IMR-90 (cell line): ENCODE data around the gene CCDC167. TPM values are rescaled to one million over a fixed set of nuclear protein-coding genes. Genes with fewer than 3 reads are reported as not detected.

Experiments
- ATAC-seq: fragments of 200-7000 bp; cut with Tn5 transposase; 2 replicates; pipeline ENCODE4 v1.9.1; 2020; ENCODE audit warnings: low read depth, mild to moderate bottlenecking, moderate library complexity
- BruUV-seq: library from RNA; stranded (reverse); fragments of 400-500 nt; replicated peaks from 2 replicates; lab custom pipeline; 2021; lab: Mats Ljungman, UMichigan
- CTCF ChIA-PET: fragments of 300-600 bp; formaldehyde crosslinking; extraction: SDS; loops from one replicate; lab custom pipeline; 2021; ENCODE audit warnings: antibody characterized with exemption; lab: Yijun Ruan, JAX
- POLR2A ChIA-PET: fragments of 300-600 bp; sonication (Branson Sonifier 250); formaldehyde crosslinking; loops from one replicate; lab custom pipeline; 2022; ENCODE audit warnings: antibody characterized with exemption; ENCODE audit not compliant: unreplicated experiment; lab: Charles Lee
- DNase-seq: peaks from one replicate; pipeline ENCODE4 v3.0.0; 2013
- H2AFZ ChIP-seq: replicated peaks from 2 replicates; pipeline ENCODE3; 2013; ENCODE audit warnings: low read length, mild to moderate bottlenecking; ENCODE audit not compliant: poor library complexity
- H2AK5ac ChIP-seq: 2 replicates; pipeline ENCODE4 v1.6.1; 2013; ENCODE audit warnings: low read depth, low read length, inconsistent platforms
- H2AK9ac ChIP-seq: replicated peaks from 2 replicates; pipeline ENCODE3; 2013; ENCODE audit warnings: mild to moderate bottlenecking, low read depth, low read length, moderate library complexity; ENCODE audit not compliant: poor library complexity
- H2BK120ac ChIP-seq: 2 replicates; pipeline ENCODE4 v1.6.1; 2013; ENCODE audit warnings: low read depth, low read length, inconsistent platforms
- H2BK15ac ChIP-seq: 3 replicates; pipeline ENCODE4 v1.6.1; 2013; ENCODE audit warnings: low read depth, low read length, inconsistent platforms
- H2BK20ac ChIP-seq: 2 replicates; pipeline ENCODE4 v1.6.1; 2013; ENCODE audit warnings: low read depth, mild to moderate bottlenecking, inconsistent platforms, low read length, moderate library complexity
- H2BK5ac ChIP-seq: 2 replicates; pipeline ENCODE4 v1.6.1; 2013; ENCODE audit warnings: mild to moderate bottlenecking, low read depth, low read length, inconsistent platforms; ENCODE audit not compliant: poor library complexity, severe bottlenecking
- H3K14ac ChIP-seq: replicated peaks from 2 replicates; pipeline ENCODE4 v1.6.1; 2013; ENCODE audit warnings: low read depth, low read length, inconsistent platforms
- H3K18ac ChIP-seq: 2 replicates; pipeline ENCODE4 v1.6.1; 2013; ENCODE audit warnings: low read depth, low read length, control low read depth
- H3K23ac ChIP-seq: 2 replicates; pipeline ENCODE4 v1.6.1; 2013; ENCODE audit warnings: low read depth, low read length, inconsistent platforms
- H3K27ac ChIP-seq: 2 replicates; pipeline ENCODE4 v1.5.1; 2013; ENCODE audit warnings: mild to moderate bottlenecking, control low read depth, low read length; ENCODE audit not compliant: insufficient read depth
- H3K27me3 ChIP-seq: 2 replicates; pipeline ENCODE4 v1.6.1; 2013; ENCODE audit warnings: low read length; ENCODE audit not compliant: control insufficient read depth, insufficient read depth
- H3K36me3 ChIP-seq: 2 replicates; pipeline ENCODE4 v1.6.1; 2013; ENCODE audit warnings: low read length, mixed read lengths; ENCODE audit not compliant: control insufficient read depth, insufficient read depth
- H3K4ac ChIP-seq: 2 replicates; pipeline ENCODE4 v1.6.1; 2013; ENCODE audit warnings: low read depth, low read length, inconsistent platforms
- H3K4me1 ChIP-seq: 2 replicates; pipeline ENCODE4 v1.6.1; 2013; ENCODE audit warnings: low read length, mixed read lengths; ENCODE audit not compliant: control insufficient read depth, insufficient read depth
- H3K4me2 ChIP-seq: 2 replicates; pipeline ENCODE4 v1.6.1; 2013; ENCODE audit warnings: low read depth, mild to moderate bottlenecking, control low read depth, low read length, moderate library complexity
- H3K4me3 ChIP-seq: 2 replicates; pipeline ENCODE4 v1.5.1; 2013; ENCODE audit warnings: low read depth, mild to moderate bottlenecking, control low read depth, low read length, moderate library complexity; ENCODE audit not compliant: insufficient read depth
- H3K56ac ChIP-seq: 2 replicates; pipeline ENCODE4 v1.6.1; 2013; ENCODE audit warnings: low read length, inconsistent platforms; ENCODE audit not compliant: insufficient read depth; ENCODE audit errors: extremely low read depth
- H3K79me1 ChIP-seq, 2 experiments: 2 replicates each; pipeline ENCODE4 v1.6.1; 2013; ENCODE audit warnings: low read length in 2 of 2, inconsistent platforms in 1 of 2, low read depth in 1 of 2
- H3K9ac ChIP-seq: 2 replicates; pipeline ENCODE4 v1.6.1; 2013; ENCODE audit warnings: low read depth, low read length, control low read depth
- H3K9me1 ChIP-seq: 2 replicates; pipeline ENCODE4 v1.6.1; 2013; ENCODE audit warnings: low read length, inconsistent platforms; ENCODE audit not compliant: insufficient read depth
- H3K9me3 ChIP-seq: 2 replicates; pipeline ENCODE4 v1.6.1; 2013; ENCODE audit warnings: low read length; ENCODE audit not compliant: control insufficient read depth, insufficient read depth
- H4K20me1 ChIP-seq: 2 replicates; pipeline ENCODE4 v1.6.1; 2013; ENCODE audit warnings: low read length, inconsistent platforms; ENCODE audit not compliant: insufficient read depth
- H4K5ac ChIP-seq: 2 replicates; pipeline ENCODE4 v1.6.1; 2013; ENCODE audit warnings: mild to moderate bottlenecking, low read depth, low read length, control low read depth
- H4K8ac ChIP-seq, 2 experiments: 2 replicates each; pipeline ENCODE4 v1.6.1; 2013; ENCODE audit warnings: low read depth in 2 of 2, low read length in 2 of 2, control low read depth in 1 of 2, inconsistent platforms in 1 of 2
- H4K91ac ChIP-seq: 2 replicates; pipeline ENCODE4 v1.6.1; 2013; ENCODE audit warnings: low read depth, low read length, inconsistent platforms; ENCODE audit not compliant: insufficient read depth
- BHLHE40 ChIP-seq: fragments of 150-350 bp; IDR thresholded peaks from 2 replicates; pipeline ENCODE4 v1.6.1; 2016; ENCODE audit warnings: mild to moderate bottlenecking, low read depth, low read length
- CEBPB ChIP-seq: IDR thresholded peaks from 2 replicates; pipeline ENCODE4 v1.6.1; 2012; ENCODE audit warnings: low read depth, low read length, improper control_type of control experiment
- CHD1 ChIP-seq: IDR thresholded peaks from 2 replicates; pipeline ENCODE4 v1.6.1; 2012; ENCODE audit warnings: low read depth, low read length, improper control_type of control experiment
- ELK1 ChIP-seq: fragments of 150-350 bp; IDR thresholded peaks from 2 replicates; pipeline ENCODE4 v1.6.1; 2016; ENCODE audit warnings: low read depth, mild to moderate bottlenecking, low read length, moderate library complexity, borderline replicate concordance
- FOS ChIP-seq: fragments of 150-350 bp; IDR thresholded peaks from 2 replicates; pipeline ENCODE4 v1.6.1; 2016; ENCODE audit warnings: low read depth, low read length
- MAFK ChIP-seq: IDR thresholded peaks from 2 replicates; pipeline ENCODE4 v1.6.1; 2012; ENCODE audit warnings: low read depth, low read length, improper control_type of control experiment
- MAZ ChIP-seq: IDR thresholded peaks from 2 replicates; pipeline ENCODE4 v1.6.1; 2012; ENCODE audit warnings: low read depth, mild to moderate bottlenecking, low read length, improper control_type of control experiment, moderate library complexity, borderline replicate concordance
- MXI1 ChIP-seq: IDR thresholded peaks from 2 replicates; pipeline ENCODE4 v1.6.1; 2012; ENCODE audit warnings: low read depth, mild to moderate bottlenecking, low read length, moderate library complexity, borderline replicate concordance
- NFE2L2 ChIP-seq: fragments of 150-350 bp; IDR thresholded peaks from 2 replicates; pipeline ENCODE4 v1.6.1; 2016; ENCODE audit warnings: low read depth, mild to moderate bottlenecking, low read length
- POLR2A ChIP-seq: IDR thresholded peaks from 2 replicates; pipeline ENCODE4 v1.6.1; 2012; ENCODE audit warnings: mild to moderate bottlenecking, low read depth, low read length
- RAD21 ChIP-seq: IDR thresholded peaks from 2 replicates; pipeline ENCODE4 v1.6.1; 2012; ENCODE audit warnings: low read length, improper control_type of control experiment
- RCOR1 ChIP-seq: IDR thresholded peaks from 2 replicates; pipeline ENCODE4 v1.6.1; 2012; ENCODE audit warnings: mild to moderate bottlenecking, low read length, improper control_type of control experiment; ENCODE audit not compliant: insufficient replicate concordance
- RFX5 ChIP-seq: IDR thresholded peaks from 2 replicates; pipeline ENCODE4 v1.8.0; 2012; ENCODE audit warnings: low read depth, mild to moderate bottlenecking, low read length, moderate library complexity
- SMC3 ChIP-seq: fragments of 150-350 bp; IDR thresholded peaks from 2 replicates; pipeline ENCODE4 v1.6.1; 2016; ENCODE audit warnings: low read depth, mild to moderate bottlenecking, antibody characterized with exemption, low read length, moderate library complexity
- USF2 ChIP-seq: fragments of 150-350 bp; IDR thresholded peaks from 2 replicates; pipeline ENCODE4 v1.6.1; 2017; ENCODE audit warnings: mild to moderate bottlenecking, antibody characterized with exemption, low read length, low read depth
- WGBS, 2 experiments: methylation state at CpG; one replicate each; pipeline versions ENCODE4 v1.1.5 to v1.1.7; 2013; ENCODE audit warnings: missing lambda C conversion rate in 2 of 2; ENCODE audit not compliant: insufficient read length in 1 of 2; ENCODE audit errors: extremely low coverage in 2 of 2; 5-methylcytosine and 5-hydroxymethylcytosine counted together
- dilution Hi-C: fragments of 300-500 bp; cut with HindIII; formaldehyde crosslinking; loops from one replicate; pipeline ENCODE4 v1.14.3; 2018; ENCODE audit warnings: low sequenced_read_pairs; ENCODE audit not compliant: unreplicated experiment
- in situ Hi-C: fragments of 300-500 bp; cut with MboI; formaldehyde crosslinking; loops from 3 replicates; pipeline ENCODE4 v1.14.3; 2019; ENCODE audit warnings: low sequenced_read_pairs, inconsistent platforms, mixed read lengths
- intact Hi-C: fragments of 100-400 bp; cut with micrococcal nuclease; formaldehyde crosslinking; loops from 2 replicates; pipeline ENCODE4 v1.10.0; 2022
- polyA plus RNA-seq, 3 experiments: library from polyadenylated mRNA; depleted of rRNA; stranded (reverse); fragments of >200 nt; gene quantifications; 2 replicates each; pipeline ENCODE4 v1.2.3, GENCODE V29; 2012; ENCODE audit warnings: low replicate concordance in 1 of 3
- total RNA-seq: library from RNA; depleted of rRNA; stranded (reverse); fragments of >200 nt; gene quantifications from 2 replicates; pipeline ENCODE4 v1.2.3, GENCODE V29; 2012

Gene CCDC167
- total and polyA plus RNA-seq, 2 of the 4 experiments (the other 2 are of a cell fraction): 35.8 to 96.8 TPM

GRCh38 chr6:37442416-37443215 is 57.1 kb downstream of the CCDC167 start (continued):
- TF ChIP-seq RFX5: no peak

GRCh38 chr6:37441651-37442050 is 58.0 kb downstream of the CCDC167 start:
- Histone ChIP-seq H3K27me3 (no peaks in the 10 kb centered on the region), H3K4me2 (no peak overlapping the region), H4K5ac (no peak overlapping the region), H3K79me1 (peaks cover 38 to 39% of the 10 kb centered on the region in 2 experiments), H3K4me1 (no peaks in the 10 kb centered on the region), H2AK9ac (no peak overlapping the region), H4K8ac (no peak overlapping the region), H3K4me3 (no peak overlapping the region), H2AK5ac (no peak overlapping the region), H3K27ac (no peak overlapping the region), H2BK15ac (no peak overlapping the region), H2AFZ (no peak overlapping the region), H3K18ac (no peak overlapping the region), H3K56ac (no peak overlapping the region), H3K36me3 (peaks cover 20% of the 10 kb centered on the region), H3K9ac (no peak overlapping the region), H4K91ac (no peak overlapping the region), H3K4ac (no peak overlapping the region), H3K23ac (no peak overlapping the region), H4K20me1 (peaks cover 4% of the 10 kb centered on the region; the same call in 1 of the 2 replicates), H2BK5ac (no peak overlapping the region), H3K9me1 (peaks cover 2% of the 10 kb centered on the region; the same call in 1 of the 2 replicates), H2BK120ac (no peak overlapping the region), H2BK20ac (no peak overlapping the region), H3K9me3 (no peaks in the 10 kb centered on the region), H3K14ac (no peak overlapping the region)
- ChIA-PET CTCF (no interaction called here), POLR2A (interaction anchor here (0.7 kb wide), 1 partner anchor 117 kb away, joined by 3 read pairs; no protein-coding TSS in a partner anchor)
- ATAC-seq: no peak
- intact Hi-C loops (no loop called here), in situ Hi-C loops (no loop called here), dilution Hi-C loops (no loop called here)
- 100% methylated on average over 1 of the region's 6 CpGs; no CpG with 5 or more reads in 1 of the 2 experiments for WGBS, 2 experiments
- no TSS peak for BruUV-seq
- no peak for DNase-seq
- TF ChIP-seq USF2 (no peak), ELK1 (no peak), MAFK (no peak), CEBPB (no peak), SMC3 (no peak), MXI1 (no peak), FOS (no peak), POLR2A (no peak), BHLHE40 (no peak), RAD21 (no peak), NFE2L2 (no peak), CHD1 (no peak), RFX5 (no peak), RCOR1 (no peak), MAZ (no peak)
